Measurements from ENCODE around the gene SSX2B. TPM values are rescaled to one million over a fixed set of nuclear protein-coding genes. Genes with fewer than 3 reads are reported as not detected.
"Not testable (repeated sequence)": the region's sequence is repeated elsewhere in the genome, so short reads cannot be mapped to it uniquely, and the experiment has no call there.

The SSX2B gene, protein sequence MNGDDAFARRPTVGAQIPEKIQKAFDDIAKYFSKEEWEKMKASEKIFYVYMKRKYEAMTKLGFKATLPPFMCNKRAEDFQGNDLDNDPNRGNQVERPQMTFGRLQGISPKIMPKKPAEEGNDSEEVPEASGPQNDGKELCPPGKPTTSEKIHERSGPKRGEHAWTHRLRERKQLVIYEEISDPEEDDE
- not detected in 2 replicates for total RNA-seq (2014; rRNA removed)
- polyA plus RNA-seq (2012), result not detected

DNA sequence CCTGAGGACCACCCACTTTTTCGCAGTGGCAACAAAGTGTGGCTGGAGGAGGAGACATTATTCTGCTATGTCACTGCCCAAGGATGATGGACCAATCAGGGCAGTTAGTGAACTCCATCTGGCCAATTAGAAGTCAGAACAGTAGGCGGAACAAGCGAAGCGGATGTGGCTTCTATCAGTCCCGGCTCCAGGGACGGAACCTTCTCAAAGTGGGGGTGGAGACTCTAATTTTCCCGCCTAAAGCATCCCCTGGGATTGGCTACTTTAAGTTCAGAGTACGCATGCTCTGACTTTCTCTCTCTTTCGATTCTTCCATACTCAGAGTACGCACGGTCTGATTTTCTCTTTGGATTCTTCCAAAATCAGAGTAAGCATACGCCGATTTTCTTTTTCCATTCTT, at the start of gene SSX2B:
TSS of gene SSX2B (plus strand) at position 301 of the 400 bp plus-strand sequence. CDS start 1,429 bp downstream, outside the sequence.
- DNase-seq (ENCODE audit: low read depth), result not testable (repeated sequence)

DNA sequence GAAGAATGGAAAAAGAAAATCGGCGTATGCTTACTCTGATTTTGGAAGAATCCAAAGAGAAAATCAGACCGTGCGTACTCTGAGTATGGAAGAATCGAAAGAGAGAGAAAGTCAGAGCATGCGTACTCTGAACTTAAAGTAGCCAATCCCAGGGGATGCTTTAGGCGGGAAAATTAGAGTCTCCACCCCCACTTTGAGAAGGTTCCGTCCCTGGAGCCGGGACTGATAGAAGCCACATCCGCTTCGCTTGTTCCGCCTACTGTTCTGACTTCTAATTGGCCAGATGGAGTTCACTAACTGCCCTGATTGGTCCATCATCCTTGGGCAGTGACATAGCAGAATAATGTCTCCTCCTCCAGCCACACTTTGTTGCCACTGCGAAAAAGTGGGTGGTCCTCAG, 44.0 kb upstream of the SSX2B start, which contains the start of gene SSX2:
TSS of gene SSX2 (minus strand) at position 101 of the 400 bp plus-strand sequence. CDS start 1,429 bp downstream, outside the sequence.
- not testable (repeated sequence) for DNase-seq (ENCODE audit: low read depth)

DNA sequence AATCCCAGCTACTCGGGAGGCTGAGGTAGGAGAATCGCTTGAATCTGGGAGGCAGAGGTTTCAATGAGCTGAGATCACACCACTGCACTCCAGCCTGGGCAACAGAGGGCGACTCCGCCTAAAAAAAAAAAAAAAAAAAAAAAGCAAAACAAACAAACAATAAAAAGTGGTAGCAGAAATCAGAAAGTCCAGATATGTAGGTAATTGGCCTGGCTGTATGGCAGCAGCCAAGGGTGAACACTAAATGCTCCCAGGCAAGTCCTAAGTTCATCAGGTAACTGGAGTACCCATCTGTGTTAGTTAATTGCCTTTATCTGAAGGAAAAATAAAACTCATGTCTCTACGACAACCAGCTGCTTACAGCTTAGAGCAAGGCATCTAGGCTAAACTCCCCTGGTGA, 14.9 kb downstream of the SSX2B start:
- DNase-seq (ENCODE audit: low read depth), result not testable (repeated sequence)

DNA sequence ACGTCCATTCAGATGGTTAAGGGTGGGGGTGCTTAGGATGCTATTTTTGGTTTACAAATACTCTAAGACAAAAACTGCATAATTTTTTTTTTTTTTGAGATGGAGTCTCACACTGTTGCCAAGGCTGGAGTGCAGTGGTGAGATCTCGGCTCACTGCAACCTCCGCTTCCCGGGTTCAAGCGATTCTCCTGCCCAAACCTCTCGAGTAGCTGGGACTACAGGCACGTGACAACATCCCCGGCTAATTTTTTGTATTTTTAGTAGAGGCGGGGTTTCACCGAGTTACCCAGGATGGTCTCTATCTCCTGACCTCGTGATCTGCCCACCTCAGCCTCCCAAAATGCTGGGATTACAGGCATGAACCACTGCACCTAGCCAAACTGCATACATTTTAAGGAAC, 22.5 kb downstream of the SSX2B start:
- DNase-seq (ENCODE audit: low read depth), result not testable (repeated sequence)

DNA sequence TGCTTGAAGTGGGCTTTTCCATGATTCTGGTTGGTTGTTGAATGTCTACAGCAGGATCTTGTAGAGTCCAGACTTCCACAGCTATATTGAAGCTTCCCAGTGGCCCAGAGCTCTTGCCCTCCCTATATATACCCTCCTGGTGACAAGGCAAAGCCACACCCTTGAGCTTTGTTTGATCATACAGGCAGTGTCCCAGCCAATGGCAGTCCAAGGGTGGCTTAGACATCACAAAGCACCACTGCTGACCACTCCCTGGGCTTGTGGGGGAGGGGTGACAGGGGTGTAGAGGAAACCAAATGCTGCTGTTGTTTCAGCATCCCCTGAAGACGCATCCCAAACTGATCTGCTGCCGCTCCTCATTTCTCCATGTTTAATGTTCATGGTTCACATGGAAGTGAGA, 46.3 kb downstream of the SSX2B start, which contains the start of gene SPANXN5:
TSS of gene SPANXN5 (minus strand) at position 101 of the 400 bp plus-strand sequence. CDS start at position 22, 79 bp downstream.
- not testable (repeated sequence) for DNase-seq (ENCODE audit: low read depth)

DNA sequence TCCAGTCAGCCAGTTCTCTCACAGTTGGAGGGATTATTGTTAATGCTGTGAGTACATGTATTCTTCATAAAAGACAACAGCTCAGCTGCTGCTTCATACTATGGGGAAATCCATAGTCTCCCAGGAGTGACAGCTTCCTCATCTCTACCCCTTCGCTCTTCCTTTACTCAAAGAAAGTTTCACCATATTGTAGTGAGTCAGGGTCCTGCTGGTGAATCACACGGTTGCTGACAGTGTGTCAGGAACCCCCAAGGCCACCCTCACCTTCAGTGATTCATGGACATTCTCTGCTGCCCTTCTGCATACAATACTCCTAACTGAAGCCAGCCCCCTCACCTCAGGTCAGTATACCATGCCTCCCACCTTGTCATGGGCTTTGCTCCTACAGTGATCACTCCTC, 53.8 kb downstream of the SSX2B start:
- not testable (repeated sequence) for DNase-seq (ENCODE audit: low read depth)

Other genes starting within 250 kb of the SSX2B start
- gene XAGE1B, start 234.2 kb upstream of the SSX2B start, total RNA-seq (2014; rRNA removed), result not detected in 2 replicates
- gene SSX7, start 96.4 kb upstream of the SSX2B start, total RNA-seq (2014; rRNA removed), result not detected in 2 replicates
- not detected in 2 replicates for gene SSX2, start 44.1 kb upstream of the SSX2B start, total RNA-seq (2014; rRNA removed)
- gene SPANXN5, start 46.2 kb downstream of the SSX2B start, total RNA-seq (2014; rRNA removed), result not detected in 2 replicates
- gene XAGE5, start 60.0 kb downstream of the SSX2B start, total RNA-seq (2014; rRNA removed), result not detected in 2 replicates
- not detected in 2 replicates for gene XAGE3, start 116.8 kb downstream of the SSX2B start, total RNA-seq (2014; rRNA removed)
- gene FAM156B, start 146.1 kb downstream of the SSX2B start, total RNA-seq (2014; rRNA removed), result 36.2 and 40.1 TPM in 2 replicates
- 25.5 and 34.8 TPM in 2 replicates for gene FAM156A, start 207.3 kb downstream of the SSX2B start, total RNA-seq (2014; rRNA removed)

Data from LHCN-M2 (cell line).